H1 (cell line): ENCODE results near the gene STARD13. TPM values are rescaled to one million over a fixed set of nuclear protein-coding genes. Genes with fewer than 3 reads are reported as not detected.

Experiments used
- CTCF ChIA-PET: fragments of 300-600 bp; sonication (Branson Sonifier 250); formaldehyde crosslinking; loops from one replicate; lab custom pipeline; 2021; ENCODE audit not compliant: partially characterized antibody; lab: Charles Lee
- POLR2A ChIA-PET: fragments of 300-600 bp; sonication (Branson Sonifier 250); formaldehyde crosslinking; loops from one replicate; lab custom pipeline; 2021; ENCODE audit warnings: inconsistent platforms; ENCODE audit not compliant: partially characterized antibody; lab: Charles Lee
- DNase-seq, 2 experiments: peaks; one replicate each; pipeline versions ENCODE4 v3.0.0 to v3.0.0-alpha.2; 2010 to 2022; ENCODE audit warnings: low spot score in 2 of 2, low read depth in 1 of 2, mixed read lengths in 1 of 2
- FAIRE-seq: peaks from 2 replicates; lab custom pipeline; 2011; peaks lifted over from hg19 to GRCh38; lab: Jason Lieb, UNC
- H2AFZ ChIP-seq: 2 replicates; pipeline ENCODE4 v1.8.1; 2012; ENCODE audit warnings: low read length, inconsistent platforms
- H2AK5ac ChIP-seq: 2 replicates; pipeline ENCODE4 v1.6.1; 2013; ENCODE audit warnings: low read depth, low read length
- H2BK120ac ChIP-seq: replicated peaks from 2 replicates; pipeline ENCODE3; 2013; ENCODE audit warnings: low read depth, low read length, inconsistent platforms
- H2BK12ac ChIP-seq: 2 replicates; pipeline ENCODE4 v1.6.1; 2013; ENCODE audit warnings: low read depth, low read length
- H2BK15ac ChIP-seq: 2 replicates; pipeline ENCODE4 v1.6.1; 2013; ENCODE audit warnings: low read length
- H2BK20ac ChIP-seq: 2 replicates; pipeline ENCODE4 v1.6.1; 2013; ENCODE audit warnings: low read length
- H2BK5ac ChIP-seq: 2 replicates; pipeline ENCODE4 v1.6.1; 2013; ENCODE audit warnings: low read depth, low read length
- H3K14ac ChIP-seq: 2 replicates; pipeline ENCODE4 v1.6.1; 2013; ENCODE audit warnings: inconsistent platforms; ENCODE audit not compliant: insufficient read length
- H3K18ac ChIP-seq: 2 replicates; pipeline ENCODE4 v1.6.1; 2013; ENCODE audit warnings: low read length; ENCODE audit errors: extremely low read depth
- H3K23ac ChIP-seq: 2 replicates; pipeline ENCODE4 v1.6.1; 2013; ENCODE audit warnings: inconsistent platforms; ENCODE audit not compliant: insufficient read length
- H3K23me2 ChIP-seq: 2 replicates; pipeline ENCODE4 v1.6.1; 2013; ENCODE audit warnings: low read depth, low read length
- H3K27ac ChIP-seq: 2 replicates; pipeline ENCODE4 v1.6.1; 2011; ENCODE audit warnings: low read depth, low read length, inconsistent platforms
- H3K27me3 ChIP-seq, 4 experiments: replicated peaks in 1 of 4; 1 replicate in 1 of 4; 2 replicates in 3 of 4; pipeline versions ENCODE4 v1.6.1 to v1.8.1; 2011 to 2013; ENCODE audit warnings: low read length in 3 of 4, mild to moderate bottlenecking in 3 of 4, inconsistent platforms in 2 of 4, mixed read lengths in 2 of 4, moderate library complexity in 1 of 4; ENCODE audit not compliant: control insufficient read depth in 3 of 4, insufficient read depth in 3 of 4; ENCODE audit errors: extremely low read depth in 1 of 4
- H3K36me3 ChIP-seq, 4 experiments: 2 replicates each; pipeline versions ENCODE4 v1.6.1 to v1.8.1; 2011 to 2013; ENCODE audit warnings: mild to moderate bottlenecking in 4 of 4, low read length in 3 of 4, moderate library complexity in 2 of 4, control low read depth in 1 of 4, inconsistent platforms in 1 of 4; ENCODE audit not compliant: insufficient read depth in 4 of 4, control insufficient read depth in 2 of 4
- H3K4ac ChIP-seq: replicated peaks from 2 replicates; pipeline ENCODE3; 2013; ENCODE audit warnings: low read length, low read depth, mixed read lengths, inconsistent platforms; ENCODE audit not compliant: insufficient read length
- H3K4me1 ChIP-seq, 4 experiments: replicated peaks in 1 of 4; 1 replicate in 1 of 4; 2 replicates in 3 of 4; pipeline versions ENCODE4 v1.6.1 to v1.8.1; 2011 to 2013; ENCODE audit warnings: low read length in 3 of 4, inconsistent platforms in 2 of 4, mixed read lengths in 1 of 4; ENCODE audit not compliant: insufficient read depth in 4 of 4, control insufficient read depth in 3 of 4
- H3K4me2 ChIP-seq, 2 experiments: 2 replicates each; pipeline versions ENCODE4 v1.6.1 to v1.8.1; 2011 to 2013; ENCODE audit warnings: low read depth in 2 of 2, low read length in 2 of 2, control low read depth in 1 of 2, inconsistent platforms in 1 of 2, mild to moderate bottlenecking in 1 of 2; ENCODE audit not compliant: insufficient read depth in 1 of 2
- H3K4me3 ChIP-seq, 4 experiments: fragments of 200-600, 300-600 bp in 1 of 4; sonication (generic), shearing (Covaris generic), sonication (Bioruptor Twin) in 1 of 4; 2 replicates each; pipeline versions ENCODE4 v1.5.1 to v1.8.1; 2011 to 2016; ENCODE audit warnings: low read length in 4 of 4, low read depth in 3 of 4, control low read depth in 2 of 4, inconsistent platforms in 2 of 4, mild to moderate bottlenecking in 2 of 4, mixed read lengths in 1 of 4, moderate library complexity in 1 of 4; ENCODE audit not compliant: insufficient read depth in 2 of 4; ENCODE audit errors: extremely low read depth in 1 of 4
- H3K56ac ChIP-seq: replicated peaks from 2 replicates; pipeline ENCODE3; 2013; ENCODE audit warnings: low read depth, mild to moderate bottlenecking, mixed read lengths, low read length, inconsistent platforms; ENCODE audit not compliant: insufficient read length
- H3K79me1 ChIP-seq: 2 replicates; pipeline ENCODE4 v1.6.1; 2013; ENCODE audit warnings: low read depth, low read length, control low read depth
- H3K79me2 ChIP-seq, 2 experiments: 2 replicates each; pipeline versions ENCODE4 v1.6.1 to v1.8.1; 2012 to 2013; ENCODE audit warnings: low read length in 2 of 2, mild to moderate bottlenecking in 2 of 2, inconsistent platforms in 1 of 2; ENCODE audit not compliant: insufficient read depth in 2 of 2, control insufficient read depth in 1 of 2
- H3K9ac ChIP-seq, 4 experiments: replicated peaks in 1 of 4; 1 replicate in 1 of 4; 2 replicates in 3 of 4; pipeline versions ENCODE4 v1.6.1 to v1.8.1; 2011 to 2013; ENCODE audit warnings: low read depth in 3 of 4, low read length in 3 of 4, control low read depth in 2 of 4, mild to moderate bottlenecking in 2 of 4, moderate library complexity in 2 of 4, inconsistent platforms in 1 of 4; ENCODE audit errors: extremely low read depth in 1 of 4
- H3K9me3 ChIP-seq, 2 experiments: 2 replicates each; pipeline versions ENCODE4 v1.6.1 to v1.8.1; 2012 to 2013; ENCODE audit warnings: mild to moderate bottlenecking in 2 of 2, moderate library complexity in 2 of 2, control low read depth in 1 of 2, inconsistent platforms in 1 of 2, low read depth in 1 of 2, low read length in 1 of 2, mixed read lengths in 1 of 2; ENCODE audit not compliant: insufficient read depth in 2 of 2
- H4K20me1 ChIP-seq, 2 experiments: replicated peaks in 1 of 2; 2 replicates each; pipeline versions ENCODE3 to v1.8.1; 2011 to 2013; ENCODE audit warnings: inconsistent platforms in 2 of 2, low read length in 2 of 2, mild to moderate bottlenecking in 1 of 2; ENCODE audit not compliant: insufficient read depth in 2 of 2, control insufficient read depth in 1 of 2
- H4K5ac ChIP-seq: 2 replicates; pipeline ENCODE4 v1.6.1; 2013; ENCODE audit warnings: low read length, low read depth, mixed read lengths, inconsistent platforms; ENCODE audit not compliant: insufficient read length
- H4K8ac ChIP-seq: 2 replicates; pipeline ENCODE4 v1.8.0; 2013; ENCODE audit warnings: mild to moderate bottlenecking, moderate library complexity, low read length, inconsistent platforms; ENCODE audit not compliant: insufficient read depth; ENCODE audit errors: extremely low read depth
- H4K91ac ChIP-seq: replicated peaks from 2 replicates; pipeline ENCODE3; 2013; ENCODE audit warnings: low read length, mixed read lengths, inconsistent platforms; ENCODE audit not compliant: insufficient read length
- BRCA1 ChIP-seq: IDR thresholded peaks from 2 replicates; pipeline ENCODE4 v1.6.1; 2012; ENCODE audit warnings: low read depth, low read length, improper control_type of control experiment
- CTBP2 ChIP-seq: IDR thresholded peaks from 2 replicates; pipeline ENCODE4 v1.7.0; 2011; ENCODE audit warnings: borderline replicate concordance, mild to moderate bottlenecking, moderate library complexity, mixed read lengths, low read length; ENCODE audit not compliant: insufficient read depth, insufficient read length
- CTCF ChIP-seq, 3 experiments: IDR thresholded peaks; 1 replicate in 2 of 3; 2 replicates in 1 of 3; pipeline versions ENCODE4 v1.5.1 to v1.6.1; 2011; ENCODE audit warnings: low read length in 3 of 3, mild to moderate bottlenecking in 3 of 3, inconsistent platforms in 2 of 3, low read depth in 1 of 3, moderate library complexity in 1 of 3; ENCODE audit not compliant: insufficient read depth in 1 of 3; ENCODE audit errors: control extremely low read depth in 1 of 3
- KDM4A ChIP-seq: IDR thresholded peaks from one replicate; pipeline ENCODE4 v1.7.1; 2012; ENCODE audit warnings: low read depth, mild to moderate bottlenecking, moderate library complexity, low read length, inconsistent platforms; ENCODE audit not compliant: severe bottlenecking
- MAFK ChIP-seq: IDR thresholded peaks from 2 replicates; pipeline ENCODE4 v1.6.1; 2012; ENCODE audit warnings: low read depth, mild to moderate bottlenecking, improper control_type of control experiment, low read length
- MAX ChIP-seq: IDR thresholded peaks from 2 replicates; pipeline ENCODE4 v1.6.1; 2012; ENCODE audit warnings: inconsistent platforms
- RAD21 ChIP-seq, 2 experiments: IDR thresholded peaks in 1 of 2; conservative IDR thresholded peaks in 1 of 2; 2 replicates each; pipeline ENCODE4 v1.6.1; 2011; ENCODE audit warnings: low read depth in 2 of 2, low read length in 2 of 2, improper control_type of control experiment in 1 of 2, inconsistent platforms in 1 of 2, mild to moderate bottlenecking in 1 of 2, moderate library complexity in 1 of 2
- RBBP5 ChIP-seq: IDR thresholded peaks from 2 replicates; pipeline ENCODE4 v1.7.1; 2012; ENCODE audit warnings: low read depth, mild to moderate bottlenecking, inconsistent platforms, low read length, moderate library complexity, borderline replicate concordance
- SIRT6 ChIP-seq: IDR thresholded peaks from one replicate; pipeline ENCODE4 v1.7.1; 2012; ENCODE audit warnings: low read length, inconsistent platforms
- SP1 ChIP-seq: IDR thresholded peaks from 2 replicates; pipeline ENCODE4 v1.6.1; 2011; ENCODE audit warnings: low read depth, low read length
- WGBS, 2 experiments: shearing (Covaris generic) in 1 of 2; methylation state at CpG; one replicate each; pipeline versions ENCODE4 v1.1.6 to v1.1.7; 2013 to 2015; ENCODE audit warnings: low lambda C conversion rate in 2 of 2, mixed read lengths in 2 of 2, inconsistent platforms in 1 of 2, low coverage in 1 of 2, missing lambda C conversion rate in 1 of 2; ENCODE audit not compliant: insufficient replicate concordance in 2 of 2, insufficient coverage in 1 of 2, insufficient read length in 1 of 2; ENCODE audit errors: extremely low coverage in 1 of 2, missing lambda C conversion rate in 1 of 2; 5-methylcytosine and 5-hydroxymethylcytosine counted together
- polyA plus RNA-seq, 7 experiments: library from polyadenylated mRNA; depleted of rRNA in 3 of 7; stranded (reverse) in 5 of 7; unstranded in 2 of 7; fragments of >200 nt in 5 of 7; fragments of 200-250 nt in 2 of 7; gene quantifications; 1 replicate in 5 of 7; 2 replicates in 1 of 7; 4 replicates in 1 of 7; pipeline versions ENCODE4 v1.2.1 to v1.2.3, GENCODE V29; 2011 to 2013; ENCODE audit warnings: missing spikeins in 2 of 7, mixed read lengths in 2 of 7
- total RNA-seq: library from RNA; stranded (reverse); fragmentation: NEBNext Ultra II Directional; extraction: Animal tissue kit (Norgen Biotek cat#: 25700); gene quantifications from 2 replicates; pipeline ENCODE4 v1.2.1, GENCODE V29; 2021

Gene STARD13
- total and polyA plus RNA-seq, 2 of the 8 experiments (the other 6 are each of a cell fraction or from before 2014, with no cell fraction given), result 0.82 to 2.9 TPM

- H2BK20ac ChIP-seq, result no peak overlapping the region
- H4K20me1 ChIP-seq, result no peaks in the 10 kb centered on the region
- CTCF ChIA-PET, result interaction anchor here (0.7 to 2.6 kb wide), 20 partner anchors 9 to 518 kb away, joined by 3 to 16 read pairs (median 4); no protein-coding TSS in a partner anchor
- H2BK15ac ChIP-seq, result no peak overlapping the region; the same call in 1 of the 2 replicates
- no peak overlapping the region for H3K18ac ChIP-seq
- H3K4me1 ChIP-seq, result no peaks in the 10 kb centered on the region
- no peaks in the 10 kb centered on the region for H3K79me1 ChIP-seq
- WGBS, 2 experiments, result 75% methylated on average over 10 of the region's 10 CpGs; no CpG with 5 or more reads in 1 of the 2 experiments
- H3K27ac ChIP-seq, result no peak overlapping the region
- no peak overlapping the region for H2BK120ac ChIP-seq
- no peak overlapping the region for H2BK5ac ChIP-seq
- no peak overlapping the region for H3K14ac ChIP-seq
- H2BK12ac ChIP-seq, result no peak overlapping the region
- FAIRE-seq, result no peak
- no peak overlapping the region for H3K4me3 ChIP-seq
- no peak overlapping the region for H3K4ac ChIP-seq
- no peak overlapping the region for H3K9ac ChIP-seq
- no peak overlapping the region for H4K5ac ChIP-seq
- H3K23ac ChIP-seq, result no peak overlapping the region
- DNase-seq, result peak in 1 of 2 experiments; percentile 76
- H3K23me2 ChIP-seq, result no peaks in the 10 kb centered on the region
- H3K79me2 ChIP-seq, result no peaks in the 10 kb centered on the region; a peak in 1 of 4 replicates
- no peak overlapping the region for H3K4me2 ChIP-seq
- POLR2A ChIA-PET, result no interaction called here
- H4K91ac ChIP-seq, result no peak overlapping the region
- no peak overlapping the region for H4K8ac ChIP-seq
- H3K36me3 ChIP-seq, result no peaks in the 10 kb centered on the region
- H3K9me3 ChIP-seq, result no peaks in the 10 kb centered on the region
- H2AK5ac ChIP-seq, result no peak overlapping the region
- no peaks in the 10 kb centered on the region for H3K27me3 ChIP-seq
- H2AFZ ChIP-seq, result 0 out of 2 replicates have a peak overlapping the region, but pooled peaks have one; percentile 52
- H3K56ac ChIP-seq, result no peak overlapping the region
- TF ChIP-seq CTBP2 (no peak), SIRT6 (no peak), CTCF (IDR thresholded peaks at IDR 0.05; ENCODE audit: control extremely low read depth in 1 of 3, insufficient read depth in 1 of 3, low read depth in 1 of 3, low read length in 3 of 3) (peak; percentile 65 to 78 (median 75)), RBBP5 (no peak), BRCA1 (no peak), SP1 (no peak), MAFK (no peak), MAX (peak; percentile 86), RAD21 (IDR thresholded peaks at IDR 0.05 in 1 of 2, conservative IDR thresholded peaks at IDR 0.05 in 1 of 2; ENCODE audit: low read depth in 2 of 2, low read length in 2 of 2) (peak; percentile 61 to 73), KDM4A (no peak)
These were observed 175.8 kb downstream of the STARD13 start for GRCh38 chr13:33109801-33110200.
